Fibroblast of lung (primary cell): ENCODE measurements around the gene OR52R1. TPM values are rescaled to one million over a fixed set of nuclear protein-coding genes. Genes with fewer than 3 reads are reported as not detected.
"Not testable (repeated sequence)": the region's sequence is repeated elsewhere in the genome, so short reads cannot be mapped to it uniquely, and the experiment has no call there.

Experiments used
- DNase-seq, 2 donors: peaks; one replicate each; pipeline versions ENCODE4 v3.0.0 to v3.0.0-alpha.2; 2010; ENCODE audit warnings: low read depth in 2 of 2
- H2AFZ ChIP-seq: 2 replicates; pipeline ENCODE4 v1.5.1; 2012; ENCODE audit warnings: low read length, control low read depth, inconsistent platforms
- H3K27ac ChIP-seq: 2 replicates; pipeline ENCODE4 v1.5.1; 2011; ENCODE audit warnings: low read length, control low read depth; ENCODE audit not compliant: insufficient read depth
- H3K27me3 ChIP-seq: 2 replicates; pipeline ENCODE4 v1.5.1; 2011; ENCODE audit warnings: mild to moderate bottlenecking, low read length; ENCODE audit not compliant: control insufficient read depth, insufficient read depth
- H3K36me3 ChIP-seq: 2 replicates; pipeline ENCODE4 v1.5.1; 2011; ENCODE audit warnings: low read length; ENCODE audit not compliant: control insufficient read depth, insufficient read depth
- H3K4me1 ChIP-seq: 2 replicates; pipeline ENCODE4 v1.5.1; 2011; ENCODE audit warnings: low read length; ENCODE audit not compliant: control insufficient read depth, insufficient read depth; ENCODE audit errors: extremely low read depth
- H3K4me2 ChIP-seq: 2 replicates; pipeline ENCODE4 v1.5.1; 2011; ENCODE audit warnings: low read length, control low read depth; ENCODE audit not compliant: insufficient read depth; ENCODE audit errors: extremely low read depth
- H3K4me3 ChIP-seq, 4 experiments: fragments of 200-600 bp in 1 of 4; sonication (generic) in 1 of 4; replicated peaks in 1 of 4; 2 replicates each; pipeline ENCODE4 v1.5.1; 2011 to 2016; ENCODE audit warnings: low read length in 4 of 4, low read depth in 3 of 4, mild to moderate bottlenecking in 3 of 4, control low read depth in 2 of 4, inconsistent platforms in 1 of 4, mixed read lengths in 1 of 4; ENCODE audit not compliant: insufficient read depth in 1 of 4; ENCODE audit errors: control extremely low read depth in 1 of 4
- H3K79me2 ChIP-seq: 2 replicates; pipeline ENCODE4 v1.5.1; 2012; ENCODE audit warnings: mild to moderate bottlenecking, low read length, inconsistent platforms; ENCODE audit not compliant: control insufficient read depth, insufficient read depth
- H3K9ac ChIP-seq: 2 replicates; pipeline ENCODE4 v1.5.1; 2011; ENCODE audit warnings: mild to moderate bottlenecking, low read length, control low read depth; ENCODE audit not compliant: insufficient read depth
- H3K9me3 ChIP-seq: 2 replicates; pipeline ENCODE4 v1.5.1; 2012; ENCODE audit warnings: low read depth, low read length; ENCODE audit not compliant: control insufficient read depth, insufficient read depth
- H4K20me1 ChIP-seq: 2 replicates; pipeline ENCODE4 v1.5.1; 2011; ENCODE audit warnings: low read length; ENCODE audit not compliant: control insufficient read depth, insufficient read depth; ENCODE audit errors: extremely low read depth
- EZH2 ChIP-seq: IDR thresholded peaks from 2 replicates; pipeline ENCODE4 v1.5.1; 2012; ENCODE audit warnings: low read length, control low read depth, mild to moderate bottlenecking; ENCODE audit errors: missing control alignments
- polyA plus RNA-seq, 2 donors: library from polyadenylated mRNA; depleted of rRNA in 1 of 2; stranded (reverse) in 1 of 2; unstranded in 1 of 2; fragments of >200 nt; gene quantifications; 2 replicates each; pipeline ENCODE4 v1.2.1, GENCODE V29; 2011 to 2012; ENCODE audit warnings: missing spikeins in 1 of 2
- total RNA-seq: library from RNA; depleted of rRNA; stranded (reverse); fragments of >200 nt; gene quantifications from 2 replicates; pipeline ENCODE4 v1.2.1, GENCODE V29; 2014
- TF ChIP-seq, protein P1 (sequence below), 2 donors: IDR thresholded peaks in 1 of 2; conservative IDR thresholded peaks in 1 of 2; 1 replicate in 1 of 2; 2 replicates in 1 of 2; pipeline ENCODE4 v1.5.1; 2011 to 2012; ENCODE audit warnings: low read length in 2 of 2, control low read depth in 1 of 2, inconsistent platforms in 1 of 2, low read depth in 1 of 2, mild to moderate bottlenecking in 1 of 2

The OR52R1 gene
- total and polyA plus RNA-seq, 2 donors (not counting 1 experiment from before 2014, with no cell fraction given), result not detected

DNA sequence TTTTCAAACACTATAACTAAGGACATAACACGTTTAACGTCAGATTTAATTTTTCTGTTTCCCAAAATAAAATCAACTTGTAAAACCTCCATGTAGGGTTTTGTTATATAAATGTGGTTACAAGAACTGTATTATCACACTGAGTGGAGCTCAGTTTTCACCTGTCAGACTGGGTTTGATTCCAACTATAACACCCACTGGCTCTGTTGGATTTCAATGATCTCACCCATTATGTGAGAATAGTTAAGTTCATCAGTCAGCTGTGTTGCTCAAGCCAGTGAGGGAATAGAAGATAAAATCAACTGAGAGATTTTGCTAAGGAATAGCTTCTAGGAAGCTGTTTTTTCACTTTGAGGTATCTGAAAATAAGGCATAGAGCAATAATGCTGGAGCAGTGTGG lies 5.1 kb upstream of the OR52R1 start:
- no peaks in the 10 kb centered on the region for H3K27me3 ChIP-seq
- H3K9me3 ChIP-seq, result no peaks in the 10 kb centered on the region
- no peak overlapping the region for H2AFZ ChIP-seq
- no peaks in the 10 kb centered on the region for H4K20me1 ChIP-seq
- no peak overlapping the region for H3K27ac ChIP-seq
- H3K36me3 ChIP-seq, result no peaks in the 10 kb centered on the region
- no peaks in the 10 kb centered on the region for H3K4me1 ChIP-seq
- no peak overlapping the region for H3K4me2 ChIP-seq
- no peak overlapping the region for H3K9ac ChIP-seq
- no peaks in the 10 kb centered on the region for H3K79me2 ChIP-seq
- TF ChIP-seq, protein P1, sequence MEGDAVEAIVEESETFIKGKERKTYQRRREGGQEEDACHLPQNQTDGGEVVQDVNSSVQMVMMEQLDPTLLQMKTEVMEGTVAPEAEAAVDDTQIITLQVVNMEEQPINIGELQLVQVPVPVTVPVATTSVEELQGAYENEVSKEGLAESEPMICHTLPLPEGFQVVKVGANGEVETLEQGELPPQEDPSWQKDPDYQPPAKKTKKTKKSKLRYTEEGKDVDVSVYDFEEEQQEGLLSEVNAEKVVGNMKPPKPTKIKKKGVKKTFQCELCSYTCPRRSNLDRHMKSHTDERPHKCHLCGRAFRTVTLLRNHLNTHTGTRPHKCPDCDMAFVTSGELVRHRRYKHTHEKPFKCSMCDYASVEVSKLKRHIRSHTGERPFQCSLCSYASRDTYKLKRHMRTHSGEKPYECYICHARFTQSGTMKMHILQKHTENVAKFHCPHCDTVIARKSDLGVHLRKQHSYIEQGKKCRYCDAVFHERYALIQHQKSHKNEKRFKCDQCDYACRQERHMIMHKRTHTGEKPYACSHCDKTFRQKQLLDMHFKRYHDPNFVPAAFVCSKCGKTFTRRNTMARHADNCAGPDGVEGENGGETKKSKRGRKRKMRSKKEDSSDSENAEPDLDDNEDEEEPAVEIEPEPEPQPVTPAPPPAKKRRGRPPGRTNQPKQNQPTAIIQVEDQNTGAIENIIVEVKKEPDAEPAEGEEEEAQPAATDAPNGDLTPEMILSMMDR (conservative IDR thresholded peaks at IDR 0.05 in 1 of 2, IDR thresholded peaks at IDR 0.05 in 1 of 2; ENCODE audit: low read depth in 1 of 2, low read length in 2 of 2), result no peak
- no peak for TF ChIP-seq EZH2
- no peak overlapping the region for H3K4me3 ChIP-seq
- no peak for DNase-seq

DNA sequence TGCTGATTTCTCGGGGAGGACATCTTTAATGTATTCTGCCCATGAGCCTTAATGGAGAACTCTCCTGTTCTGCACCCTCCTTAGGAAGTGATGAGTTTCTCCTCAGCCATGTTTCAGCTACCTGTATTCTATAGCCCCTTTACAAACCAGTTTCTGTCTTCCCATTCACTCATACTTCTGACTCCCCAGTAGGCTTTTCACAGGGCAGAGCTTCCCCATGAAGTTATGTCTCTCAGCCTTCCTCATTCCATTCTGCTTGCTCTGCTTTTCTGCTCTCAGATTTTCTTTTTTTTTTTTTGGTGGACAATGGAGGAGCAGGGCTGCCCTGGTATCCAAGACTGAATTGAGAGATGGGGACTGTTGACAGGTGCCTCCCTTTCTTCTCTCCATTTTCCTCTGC lies 4.3 kb upstream of the OR52R1 start:
- Histone ChIP-seq H3K4me1 (no peaks in the 10 kb centered on the region), H3K9ac (no peak overlapping the region), H3K4me2 (no peak overlapping the region), H2AFZ (no peak overlapping the region), H4K20me1 (no peaks in the 10 kb centered on the region), H3K27ac (no peak overlapping the region), H3K4me3 (no peak overlapping the region), H3K36me3 (no peaks in the 10 kb centered on the region), H3K9me3 (no peaks in the 10 kb centered on the region), H3K79me2 (no peaks in the 10 kb centered on the region), H3K27me3 (no peaks in the 10 kb centered on the region)
- no peak for TF ChIP-seq EZH2
- TF ChIP-seq, protein P1 (conservative IDR thresholded peaks at IDR 0.05 in 1 of 2, IDR thresholded peaks at IDR 0.05 in 1 of 2; ENCODE audit: low read depth in 1 of 2, low read length in 2 of 2), result no peak
- no peak for DNase-seq

DNA sequence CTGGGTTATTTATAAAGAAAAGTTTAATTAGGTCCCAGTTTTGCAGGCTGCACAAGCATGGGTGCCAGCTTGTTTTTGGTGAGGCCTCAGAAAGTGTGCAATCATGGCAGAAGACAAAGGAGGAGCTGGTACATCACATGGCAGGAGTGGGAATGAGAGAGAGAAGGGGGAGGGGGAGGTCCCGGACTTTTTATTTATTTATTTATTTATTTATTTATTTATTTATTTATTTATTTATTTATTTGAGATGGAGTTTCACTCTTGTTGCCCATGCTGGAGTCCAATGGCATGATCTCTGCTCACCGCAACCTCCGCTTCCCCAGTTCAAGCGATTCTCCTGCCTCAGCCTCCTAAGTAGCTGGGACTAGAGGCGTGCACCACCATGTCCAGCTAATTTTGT lies 2.9 kb downstream of the OR52R1 start:
- H3K27ac ChIP-seq, H2AFZ ChIP-seq, DNase-seq, H3K9ac ChIP-seq, H3K4me1 ChIP-seq, H3K36me3 ChIP-seq, H3K27me3 ChIP-seq, H3K4me3 ChIP-seq, H3K9me3 ChIP-seq, H4K20me1 ChIP-seq, H3K4me2 ChIP-seq, H3K79me2 ChIP-seq: not testable (repeated sequence)
